Endometrial microvascular endothelial cells (primary cell): Measurements from ENCODE around the gene MAIP1. TPM values are rescaled to one million over a fixed set of nuclear protein-coding genes. Genes with fewer than 3 reads are reported as not detected.
"Not testable (repeated sequence)": the region's sequence is repeated elsewhere in the genome, so short reads cannot be mapped to it uniquely, and the experiment has no call there.

ENCODE experiments used
- in situ Hi-C: cut with HindIII; loops from 2 replicates; pipeline ENCODE4 v1.10.0; 2017; ENCODE audit warnings: low sequenced_read_pairs, low pct_unique_long_range_greater_than_20kb; ENCODE audit errors: inconsistent ontology term
- total RNA-seq: library from RNA; depleted of rRNA; stranded (reverse); fragments of >200 nt; gene quantifications from one replicate; pipeline ENCODE4 v1.2.3, GENCODE V29; 2015; ENCODE audit errors: inconsistent ontology term

The MAIP1 gene
- total RNA-seq = 53.9 TPM

GRCh38 chr2:199955339-199956061, at the start of gene MAIP1, which contains the start of gene TYW5:
MAIP1 (plus strand) TSS chr2:199955582; CDS start chr2:199955799, 217 bp downstream.
TYW5 (minus strand) TSS chr2:199955491; CDS start chr2:199955470, 21 bp downstream.
- in situ Hi-C loops = loop anchor here (25.0 kb wide), 1 partner anchor 532 kb away; no protein-coding TSS in a partner anchor

GRCh38 chr2:199907008-199907714, 48.2 kb upstream of the MAIP1 start:
- in situ Hi-C loops = no loop called here

- in situ Hi-C loops = no loop called here
Observed at GRCh38 chr2:199910338-199911051, 44.9 kb upstream of the MAIP1 start.

- in situ Hi-C loops = no loop called here
Observed at GRCh38 chr2:199911052-199911876, 44.1 kb upstream of the MAIP1 start, which contains the start of gene C2orf69. C2orf69 (plus strand) TSS chr2:199911293; CDS start chr2:199911439, 146 bp downstream.

GRCh38 chr2:199911877-199912161, 43.6 kb upstream of the MAIP1 start:
- in situ Hi-C loops = no loop called here

GRCh38 chr2:199912553-199913114, 42.7 kb upstream of the MAIP1 start:
- in situ Hi-C loops = not testable (repeated sequence)

GRCh38 chr2:199914372-199914958, 40.9 kb upstream of the MAIP1 start:
- in situ Hi-C loops = no loop called here

- in situ Hi-C loops = no loop called here
Observed at GRCh38 chr2:199916980-199917379, 38.4 kb upstream of the MAIP1 start.

- in situ Hi-C loops = no loop called here
Observed at GRCh38 chr2:199922856-199923255, 32.5 kb upstream of the MAIP1 start.

GRCh38 chr2:199923924-199924323, 31.5 kb upstream of the MAIP1 start:
- in situ Hi-C loops = no loop called here

- in situ Hi-C loops = no loop called here
Observed at GRCh38 chr2:199926806-199927205, 28.6 kb upstream of the MAIP1 start.

- in situ Hi-C loops = no loop called here
Observed at GRCh38 chr2:199928226-199928625, 27.2 kb upstream of the MAIP1 start.

GRCh38 chr2:199928626-199929025, 26.8 kb upstream of the MAIP1 start:
- in situ Hi-C loops = no loop called here

- in situ Hi-C loops = no loop called here
Observed at GRCh38 chr2:199929262-199929661, 26.1 kb upstream of the MAIP1 start.

GRCh38 chr2:199932312-199932855, 23.0 kb upstream of the MAIP1 start:
- in situ Hi-C loops = no loop called here

GRCh38 chr2:199933466-199933865, 21.9 kb upstream of the MAIP1 start:
- in situ Hi-C loops = no loop called here

GRCh38 chr2:199936554-199936953, 18.8 kb upstream of the MAIP1 start:
- in situ Hi-C loops = no loop called here

- in situ Hi-C loops = no loop called here
Observed at GRCh38 chr2:199940373-199940772, 15.0 kb upstream of the MAIP1 start.
